PC-3 (cell line): ENCODE results near the gene MIAT.

Source experiments
- EZH2 ChIP-seq: fragments of 300-600 bp; sonication (generic); IDR thresholded peaks from one replicate; pipeline ENCODE4 v1.6.1; 2017; ENCODE audit warnings: antibody characterized with exemption, mild to moderate bottlenecking, low read length; ENCODE audit not compliant: unreplicated experiment
- EZH2phosphoT487 ChIP-seq: fragments of 300-600 bp; sonication (generic); IDR thresholded peaks from 2 replicates; pipeline ENCODE4 v1.6.1; 2018; ENCODE audit warnings: mild to moderate bottlenecking, antibody characterized with exemption, low read length, borderline replicate concordance
- TF ChIP-seq, protein P1 (sequence below): fragments of 300-600 bp; sonication (generic); conservative IDR thresholded peaks from 2 replicates; pipeline ENCODE4 v1.5.1; 2017; ENCODE audit warnings: antibody characterized with exemption, low read depth, mild to moderate bottlenecking, low read length

DNA sequence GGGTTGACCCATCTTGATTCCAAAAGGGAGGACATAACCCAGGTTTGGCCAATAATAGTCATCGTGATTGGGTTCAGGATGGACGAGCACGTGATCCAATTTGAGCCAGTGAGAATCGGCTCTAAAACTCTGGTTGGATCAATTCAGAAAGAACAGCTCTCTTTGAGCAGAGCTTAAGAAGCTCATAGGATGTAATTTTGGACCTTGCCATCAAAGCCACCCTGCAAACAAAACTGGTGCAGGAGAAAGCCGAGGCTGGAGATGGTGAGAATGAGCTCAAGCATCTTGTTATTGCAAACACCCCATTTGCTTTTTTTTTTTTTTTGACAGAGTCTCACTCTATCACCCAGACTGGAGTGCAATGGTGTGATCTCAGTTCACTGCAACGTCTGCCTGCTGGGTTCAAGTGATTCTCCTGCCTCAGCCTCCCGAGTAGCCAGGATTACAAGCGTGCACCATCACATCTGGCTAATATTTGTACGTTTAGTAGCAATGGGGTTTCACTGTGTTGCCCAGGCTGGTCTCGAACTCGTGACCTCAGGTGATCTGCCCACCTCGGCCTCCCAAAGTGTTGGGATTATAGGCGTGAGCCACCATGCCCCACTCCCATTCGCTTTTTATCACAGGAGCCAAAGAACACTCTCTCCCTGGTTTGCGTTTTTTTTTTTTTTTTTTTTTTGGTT lies 13.8 kb upstream of the MIAT start:
- TF ChIP-seq, protein P1, sequence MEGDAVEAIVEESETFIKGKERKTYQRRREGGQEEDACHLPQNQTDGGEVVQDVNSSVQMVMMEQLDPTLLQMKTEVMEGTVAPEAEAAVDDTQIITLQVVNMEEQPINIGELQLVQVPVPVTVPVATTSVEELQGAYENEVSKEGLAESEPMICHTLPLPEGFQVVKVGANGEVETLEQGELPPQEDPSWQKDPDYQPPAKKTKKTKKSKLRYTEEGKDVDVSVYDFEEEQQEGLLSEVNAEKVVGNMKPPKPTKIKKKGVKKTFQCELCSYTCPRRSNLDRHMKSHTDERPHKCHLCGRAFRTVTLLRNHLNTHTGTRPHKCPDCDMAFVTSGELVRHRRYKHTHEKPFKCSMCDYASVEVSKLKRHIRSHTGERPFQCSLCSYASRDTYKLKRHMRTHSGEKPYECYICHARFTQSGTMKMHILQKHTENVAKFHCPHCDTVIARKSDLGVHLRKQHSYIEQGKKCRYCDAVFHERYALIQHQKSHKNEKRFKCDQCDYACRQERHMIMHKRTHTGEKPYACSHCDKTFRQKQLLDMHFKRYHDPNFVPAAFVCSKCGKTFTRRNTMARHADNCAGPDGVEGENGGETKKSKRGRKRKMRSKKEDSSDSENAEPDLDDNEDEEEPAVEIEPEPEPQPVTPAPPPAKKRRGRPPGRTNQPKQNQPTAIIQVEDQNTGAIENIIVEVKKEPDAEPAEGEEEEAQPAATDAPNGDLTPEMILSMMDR = no peak
- no peak for TF ChIP-seq EZH2
- TF ChIP-seq EZH2phosphoT487 = no peak
